Measurements from ENCODE around the gene FEZ2. TPM values are rescaled to one million over a fixed set of nuclear protein-coding genes. Genes with fewer than 3 reads are reported as not detected.

FEZ2 gene
- total RNA-seq, 1 experiment from 2014 or later = 57.5 TPM

- intact Hi-C loops (cut with micrococcal nuclease; ENCODE audit: unreplicated experiment) = no loop called here
- H3K9me3 ChIP-seq (ENCODE audit: low read depth, low read length, poor library complexity, severe bottlenecking) = no peaks in the 10 kb centered on the region
- no peaks in the 10 kb centered on the region for H3K36me3 ChIP-seq (ENCODE audit: insufficient read depth, low read length, poor library complexity, severe bottlenecking)
- no peak for DNase-seq (ENCODE audit: low spot score)
- peak overlapping the region; percentile 54 for H3K27ac ChIP-seq (ENCODE audit: low read depth, low read length, poor library complexity, severe bottlenecking)
- H3K27me3 ChIP-seq (replicated peaks; ENCODE audit: insufficient read depth, low read depth, low read length, poor library complexity) = no peaks in the 10 kb centered on the region
- CTCF ChIA-PET = no interaction called here
- no TSS peak for BruUV-seq (replicated peaks)
- H3K4me1 ChIP-seq (ENCODE audit: insufficient read depth, low read length, poor library complexity, severe bottlenecking) = peaks cover 40% of the 10 kb centered on the region
- TF ChIP-seq EZH2 (IDR thresholded peaks at IDR 0.05; ENCODE audit: borderline replicate concordance, low read depth, low read length, poor library complexity, severe bottlenecking) (no peak), CTCF (conservative IDR thresholded peaks at IDR 0.05; ENCODE audit: low read depth, low read length) (no peak)
- POLR2A ChIA-PET (ENCODE audit: low non-redundant PET) = no interaction called here
- H3K4me3 ChIP-seq (ENCODE audit: low read depth, low read length, poor library complexity, severe bottlenecking) = no peak overlapping the region
Measured at GRCh38 chr2:36566887-36567286, 31.1 kb downstream of the FEZ2 start.

- TF ChIP-seq CTCF (conservative IDR thresholded peaks at IDR 0.05; ENCODE audit: low read depth, low read length) = no peak
- no peak for TF ChIP-seq EZH2 (IDR thresholded peaks at IDR 0.05; ENCODE audit: borderline replicate concordance, low read depth, low read length, poor library complexity, severe bottlenecking)
- intact Hi-C loops (cut with micrococcal nuclease; ENCODE audit: unreplicated experiment) = no loop called here
- CTCF ChIA-PET = no interaction called here
- H3K9me3 ChIP-seq (ENCODE audit: low read depth, low read length, poor library complexity, severe bottlenecking) = no peaks in the 10 kb centered on the region
- POLR2A ChIA-PET (ENCODE audit: low non-redundant PET) = no interaction called here
- H3K27me3 ChIP-seq (replicated peaks; ENCODE audit: insufficient read depth, low read depth, low read length, poor library complexity) = no peaks in the 10 kb centered on the region
- BruUV-seq (replicated peaks) = no TSS peak
- no peak for DNase-seq (ENCODE audit: low spot score)
- no peak overlapping the region for H3K27ac ChIP-seq (ENCODE audit: low read depth, low read length, poor library complexity, severe bottlenecking)
- H3K4me3 ChIP-seq (ENCODE audit: low read depth, low read length, poor library complexity, severe bottlenecking) = no peak overlapping the region
- no peaks in the 10 kb centered on the region for H3K36me3 ChIP-seq (ENCODE audit: insufficient read depth, low read length, poor library complexity, severe bottlenecking)
- H3K4me1 ChIP-seq (ENCODE audit: insufficient read depth, low read length, poor library complexity, severe bottlenecking) = peaks cover 52% of the 10 kb centered on the region
Measured at GRCh38 chr2:36565712-36566111, 32.3 kb downstream of the FEZ2 start.

GRCh38 chr2:36564377-36564930 is 33.5 kb downstream of the FEZ2 start:
- ChIA-PET CTCF (no interaction called here), POLR2A (ENCODE audit: low non-redundant PET) (no interaction called here)
- BruUV-seq (replicated peaks) = no TSS peak
- no peak for TF ChIP-seq CTCF (conservative IDR thresholded peaks at IDR 0.05; ENCODE audit: low read depth, low read length)
- no peak for TF ChIP-seq EZH2 (IDR thresholded peaks at IDR 0.05; ENCODE audit: borderline replicate concordance, low read depth, low read length, poor library complexity, severe bottlenecking)
- intact Hi-C loops (cut with micrococcal nuclease; ENCODE audit: unreplicated experiment) = no loop called here
- no peak overlapping the region for H3K4me3 ChIP-seq (ENCODE audit: low read depth, low read length, poor library complexity, severe bottlenecking)
- peaks cover 53% of the 10 kb centered on the region for H3K4me1 ChIP-seq (ENCODE audit: insufficient read depth, low read length, poor library complexity, severe bottlenecking)
- DNase-seq (ENCODE audit: low spot score) = no peak
- H3K27me3 ChIP-seq (replicated peaks; ENCODE audit: insufficient read depth, low read depth, low read length, poor library complexity) = no peaks in the 10 kb centered on the region
- H3K9me3 ChIP-seq (ENCODE audit: low read depth, low read length, poor library complexity, severe bottlenecking) = no peaks in the 10 kb centered on the region
- no peak overlapping the region for H3K27ac ChIP-seq (ENCODE audit: low read depth, low read length, poor library complexity, severe bottlenecking)
- H3K36me3 ChIP-seq (ENCODE audit: insufficient read depth, low read length, poor library complexity, severe bottlenecking) = no peaks in the 10 kb centered on the region

Data from A673 (cell line).